Activated T-cell treated with anti-CD3 and anti-CD28 coated beads, Interleukin-2, amount 50 U/mL, for 48 hours (primary cell): ENCODE data around the gene HDC.

Experiments
- DNase-seq, 2 experiments: peaks; one replicate each; pipeline ENCODE4 v3.0.0-alpha.2; 2020

HDC gene

DNA sequence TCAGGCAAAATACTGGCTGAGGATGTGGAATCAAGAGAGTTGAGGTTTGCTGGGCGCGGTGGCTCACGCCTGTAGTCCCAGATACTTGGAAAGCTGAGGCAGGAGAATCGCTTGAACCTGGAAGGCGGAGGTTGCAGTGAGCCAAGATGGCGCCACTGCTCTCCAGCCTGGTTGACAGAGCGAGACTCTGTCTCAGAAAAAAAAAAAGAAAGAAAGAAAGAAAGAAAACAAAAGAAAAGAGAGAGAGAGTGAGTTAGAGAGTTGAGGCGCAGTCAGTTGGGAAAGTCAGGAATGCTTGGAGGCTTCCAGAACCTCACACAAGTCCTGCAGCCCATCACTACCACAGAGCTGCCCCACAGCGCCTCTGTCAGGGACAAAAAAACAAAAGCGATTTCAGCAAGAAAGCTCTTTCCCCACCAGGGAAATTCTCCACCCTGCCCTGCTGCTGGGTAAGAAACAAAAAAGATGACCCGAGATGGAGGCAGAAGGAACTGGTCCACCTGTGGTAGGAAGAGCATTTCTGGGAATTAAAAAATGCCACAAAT, 13.8 kb downstream of the HDC start:
- no peak for DNase-seq

DNA sequence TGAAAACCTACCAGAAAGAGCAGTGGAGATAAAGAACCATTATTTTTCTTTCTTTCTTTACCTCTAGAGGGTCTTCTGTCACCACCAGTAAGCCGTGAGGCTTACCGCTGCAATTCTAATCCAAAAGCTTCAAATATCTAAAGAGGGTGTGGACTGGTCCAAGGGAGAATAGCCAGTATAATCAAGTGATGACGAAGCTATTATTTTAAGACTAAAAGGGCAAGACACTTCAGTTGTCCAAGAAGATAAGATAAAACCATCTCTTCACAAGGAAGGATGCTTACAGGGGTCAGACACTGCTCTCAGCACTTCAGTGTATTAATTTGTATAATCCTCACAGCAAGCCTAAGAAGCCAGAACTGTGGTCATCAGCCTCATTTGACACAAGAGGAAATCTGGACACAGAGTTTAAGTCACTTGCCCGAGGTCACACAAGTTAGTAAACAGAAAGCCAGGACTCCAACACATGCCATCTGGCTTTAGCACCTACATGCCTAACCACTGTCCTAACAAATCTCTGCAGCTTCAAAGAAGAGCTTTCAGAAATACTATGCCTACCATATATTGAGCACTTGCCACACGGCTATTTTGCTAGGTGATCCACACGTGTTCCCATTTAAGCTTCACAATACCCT, 14.6 kb downstream of the HDC start:
- no peak for DNase-seq

DNA sequence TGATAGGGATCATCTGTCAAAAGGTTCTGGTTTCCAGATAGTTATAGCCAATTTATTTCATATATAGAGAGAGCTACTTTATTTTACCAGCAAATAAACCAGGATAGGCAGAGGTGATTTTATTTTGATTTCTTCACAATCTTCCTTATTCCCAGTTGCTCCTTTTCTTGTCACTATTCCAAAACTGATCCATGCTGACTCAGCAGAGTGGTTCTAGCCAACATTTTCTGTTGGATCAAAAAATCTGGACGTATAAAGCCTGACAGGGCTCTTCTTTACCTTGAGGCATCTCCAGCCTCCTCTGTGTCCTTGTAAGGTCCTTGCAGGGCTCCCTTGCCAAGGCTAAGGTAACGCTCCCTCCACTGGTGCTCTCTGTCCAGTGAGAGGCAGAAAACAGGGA, 15.8 kb downstream of the HDC start:
- DNase-seq = no peak

DNA sequence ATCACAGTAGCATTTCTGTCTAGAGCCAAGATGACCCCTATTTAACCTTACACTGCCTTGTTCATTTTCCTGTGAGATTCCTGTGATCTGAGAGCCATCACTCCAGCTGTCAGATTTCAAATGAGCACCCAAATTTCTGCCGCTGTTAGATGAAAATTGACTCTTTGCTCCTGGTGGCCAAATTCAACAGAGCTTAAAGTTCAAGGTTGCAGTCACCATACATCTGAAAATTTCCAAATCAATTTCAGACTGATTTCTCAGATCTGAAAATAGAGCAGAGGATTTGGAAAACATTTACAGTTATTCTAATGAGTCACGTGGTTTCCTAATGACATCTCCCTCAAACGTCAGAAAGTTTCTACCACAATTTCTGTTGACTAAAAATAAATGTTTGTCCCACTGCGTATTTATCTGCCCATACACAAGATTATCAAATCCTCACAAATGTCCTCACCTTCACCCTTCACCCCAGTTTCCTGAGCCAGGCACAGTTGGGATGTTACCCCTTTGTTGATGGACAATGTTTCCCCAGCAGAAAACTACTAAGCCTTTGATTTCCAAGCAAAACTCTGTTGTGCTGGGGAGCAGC, 16.4 kb downstream of the HDC start:
- DNase-seq = no peak

DNA sequence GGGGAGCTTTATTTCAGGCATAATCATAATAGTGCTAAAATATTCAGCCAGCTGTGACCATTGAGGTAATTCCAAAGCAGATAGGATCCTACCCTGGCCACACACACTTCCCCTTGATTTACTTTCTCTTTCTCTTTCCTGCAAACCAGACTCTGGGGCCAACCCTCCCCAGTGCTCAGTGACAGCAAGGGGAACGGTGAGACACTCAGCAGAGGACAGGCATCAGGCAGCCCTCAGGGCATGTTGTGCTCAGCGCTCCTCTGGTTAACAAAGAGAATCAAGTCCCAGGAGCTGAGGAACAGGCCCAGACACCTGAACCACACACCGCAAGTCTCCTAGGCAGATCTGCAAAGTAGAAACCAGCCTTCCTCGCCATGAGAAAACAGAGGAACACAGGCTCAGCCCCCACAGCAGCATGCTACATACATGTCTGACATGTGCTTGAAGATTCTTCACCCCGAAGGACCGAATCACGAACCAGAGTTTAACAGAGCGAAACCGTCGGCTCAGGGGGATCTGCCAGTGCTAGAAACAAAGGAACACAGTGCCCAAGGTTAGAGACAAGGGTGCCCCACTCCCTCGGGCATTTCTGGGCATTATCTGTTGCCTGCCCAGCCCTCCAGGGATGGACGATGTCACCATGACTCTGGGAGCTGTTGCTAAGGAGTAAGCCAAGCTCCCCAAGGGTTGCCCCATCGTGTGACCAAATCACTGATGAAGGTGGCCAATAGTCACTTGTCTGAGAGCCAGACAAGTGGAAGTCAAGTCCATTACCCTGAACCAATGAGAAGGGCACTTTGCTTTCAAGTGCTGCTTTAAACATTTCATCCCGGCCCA, 17.5 kb downstream of the HDC start:
- no peak for DNase-seq

DNA sequence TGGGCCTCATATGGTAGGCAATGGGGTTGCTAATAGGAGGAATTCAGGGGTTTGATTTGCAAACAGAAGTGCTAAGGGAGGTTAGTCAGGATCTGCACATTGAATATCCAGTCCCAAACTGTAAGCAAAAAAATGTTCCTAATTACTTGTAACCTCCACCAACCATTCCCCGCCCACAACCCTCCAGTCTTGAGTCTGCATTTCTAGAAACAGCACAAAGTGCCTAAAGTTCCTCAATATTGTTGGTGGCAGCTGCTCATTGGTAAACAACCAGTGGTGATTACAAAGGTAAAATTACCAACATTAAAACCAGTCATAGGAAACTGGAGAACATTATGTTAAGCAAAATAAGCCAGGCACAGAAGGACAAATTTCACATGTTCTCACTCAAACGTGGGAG, 18.9 kb downstream of the HDC start:
- no peak for DNase-seq

DNA sequence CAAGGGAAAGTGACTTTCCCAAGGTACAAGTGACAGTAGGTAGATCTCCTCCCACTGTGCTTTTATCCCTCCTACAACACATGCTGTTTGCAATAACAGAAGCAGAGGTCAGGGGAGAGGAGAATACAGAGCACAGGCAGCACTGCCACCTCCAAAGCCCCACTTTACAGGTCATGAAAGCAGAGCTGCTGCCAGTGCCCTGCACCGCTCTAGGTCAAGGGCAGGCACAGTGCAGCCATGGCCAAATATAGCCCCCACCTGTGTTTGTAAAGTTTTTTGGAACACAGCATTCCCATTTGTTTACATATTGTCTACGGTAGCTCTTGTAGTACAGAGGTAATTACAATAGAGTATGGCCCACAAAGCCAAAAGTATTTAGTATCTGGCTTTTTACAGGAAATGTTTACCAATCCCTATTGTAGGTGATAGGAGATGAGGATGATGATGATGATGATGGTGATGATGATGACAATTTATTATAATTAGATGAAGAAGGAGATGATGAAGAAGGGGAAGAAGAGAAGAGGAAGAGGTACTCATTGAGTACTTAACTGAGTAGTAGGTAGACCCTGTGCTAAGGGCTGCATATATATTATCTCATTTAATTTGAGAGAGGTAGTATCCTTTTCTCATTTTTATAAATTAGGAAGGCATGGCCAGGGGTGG, 20.4 kb downstream of the HDC start:
- no peak for DNase-seq

DNA sequence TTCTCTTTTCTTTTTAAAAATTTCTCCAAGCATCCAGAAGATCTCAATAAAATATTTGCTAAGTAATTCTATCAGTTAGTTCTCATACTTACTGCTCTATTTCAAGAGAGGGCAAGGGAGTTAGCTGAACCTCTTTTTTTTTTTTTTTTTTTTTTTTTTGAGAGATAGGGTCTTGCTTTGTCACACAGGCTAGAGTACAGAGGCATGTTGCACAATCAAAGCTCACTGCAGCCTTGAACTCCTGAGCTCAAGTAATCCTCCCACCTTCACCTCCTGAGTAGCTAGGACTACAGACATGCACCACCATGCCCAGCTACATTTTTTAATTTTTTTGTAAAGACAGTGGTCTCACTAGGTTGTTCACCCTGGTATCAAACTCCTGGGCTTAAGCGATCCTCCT, 21.4 kb downstream of the HDC start:
- no peak for DNase-seq

DNA sequence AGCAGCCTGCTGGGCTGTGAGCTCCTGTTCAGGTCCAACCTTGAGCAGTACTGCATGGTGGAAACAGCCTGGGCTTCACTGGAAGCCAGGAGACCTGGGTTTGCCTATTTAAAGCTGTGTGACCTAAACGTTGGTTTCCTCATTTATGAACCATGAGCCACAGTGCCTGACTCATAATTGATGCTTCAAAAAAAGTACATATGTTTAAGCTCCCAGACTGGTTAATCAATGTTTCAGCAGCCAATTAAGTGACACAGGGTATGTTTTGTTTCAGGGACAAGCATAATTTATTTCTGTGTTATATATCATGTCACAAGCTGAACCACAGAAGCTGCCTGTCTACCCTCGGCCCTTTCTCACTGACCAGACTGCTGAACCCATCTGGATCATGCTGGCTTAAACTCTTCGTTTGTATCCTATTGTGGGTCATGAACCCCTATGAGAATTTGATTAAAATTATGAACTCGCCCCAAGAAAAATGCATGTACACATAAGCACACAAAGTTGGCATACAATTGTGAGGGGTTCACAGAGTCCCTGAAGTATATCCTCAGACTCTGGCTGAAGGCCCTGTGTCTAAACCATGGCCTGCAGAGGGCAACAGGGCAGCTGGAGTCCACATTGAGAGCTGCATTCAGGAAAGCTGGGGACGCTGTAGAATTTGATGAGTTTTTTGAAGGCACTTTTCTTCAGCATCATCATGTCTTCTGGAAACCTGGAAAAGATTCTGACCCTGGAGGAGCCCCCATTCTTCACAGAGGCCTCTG, 23.7 kb downstream of the HDC start:
- no peak for DNase-seq

DNA sequence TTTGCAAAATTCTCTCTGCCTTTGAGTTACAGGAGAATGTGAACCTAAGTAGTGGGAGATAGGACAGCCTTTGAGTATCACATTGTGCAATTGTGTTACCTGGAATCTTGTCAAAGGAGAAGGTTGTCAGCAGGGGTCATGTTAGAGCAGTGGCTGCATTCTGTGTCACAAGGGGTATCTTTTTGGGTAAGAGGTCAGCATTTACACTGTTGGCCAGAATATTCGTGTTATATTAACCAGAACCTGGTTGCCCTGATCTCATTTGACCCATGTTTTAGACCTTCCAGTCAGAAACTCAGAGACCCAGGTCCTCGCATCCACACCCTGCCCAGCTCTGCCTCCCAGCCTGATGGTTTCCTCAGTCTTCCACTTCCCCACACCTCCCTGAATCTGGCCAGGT, 27.3 kb downstream of the HDC start:
- no peak for DNase-seq

DNA sequence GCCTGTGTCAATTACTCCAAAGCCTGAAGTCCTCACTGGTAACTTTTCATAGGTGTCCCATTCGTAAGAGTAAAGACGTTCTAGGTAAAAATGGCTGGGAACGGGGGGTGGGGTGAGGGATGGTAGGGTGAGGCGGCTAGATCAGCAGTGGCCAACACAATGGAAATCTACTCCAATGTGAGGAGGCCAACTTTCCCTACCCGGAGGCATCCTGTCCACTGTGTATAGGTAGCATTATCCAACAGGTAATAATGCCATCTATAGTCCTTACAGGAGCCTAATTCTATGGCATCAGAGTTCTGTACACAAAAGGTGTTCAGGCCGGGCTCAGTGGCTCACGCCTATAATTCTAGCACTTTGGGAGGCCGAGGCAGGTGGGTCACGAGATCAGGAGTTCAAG, 29.1 kb downstream of the HDC start:
- no peak for DNase-seq

DNA sequence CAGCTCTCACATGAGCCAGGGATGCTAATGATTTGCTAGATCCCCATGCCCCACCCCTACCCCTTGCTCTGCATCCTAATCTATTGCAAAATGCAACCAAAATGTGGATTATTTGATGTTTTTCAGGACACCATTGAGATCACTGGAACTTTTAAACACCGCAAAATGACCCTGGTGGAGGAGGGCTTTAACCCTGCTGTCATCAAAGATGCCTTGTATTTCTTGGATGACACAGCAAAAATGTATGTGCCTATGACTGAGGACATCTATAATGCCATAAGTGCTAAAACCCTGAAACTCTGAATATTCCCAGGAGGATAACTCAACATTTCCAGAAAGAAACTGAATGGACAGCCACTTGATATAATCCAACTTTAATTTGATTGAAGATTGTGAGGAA, 29.7 kb downstream of the HDC start:
- no peak for DNase-seq

DNA sequence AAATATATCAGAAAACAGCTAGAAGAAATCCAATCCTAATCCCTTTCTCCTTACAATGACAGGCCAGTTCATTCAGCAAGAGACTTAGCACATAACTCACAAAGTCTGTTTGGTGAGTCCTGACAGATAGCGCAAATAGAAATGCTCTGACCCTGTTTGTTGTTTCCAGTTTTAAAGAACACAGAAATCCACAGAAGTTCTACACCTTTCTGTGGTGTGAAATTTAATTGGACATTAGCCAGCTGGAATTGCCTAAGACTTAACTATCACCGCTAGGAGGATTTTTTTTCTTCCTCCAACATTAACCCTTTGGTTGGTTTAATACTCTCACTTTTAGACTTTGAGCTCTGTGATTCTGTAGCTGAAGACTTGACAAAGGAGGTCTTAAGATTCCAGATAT, 30.8 kb downstream of the HDC start:
- no peak for DNase-seq

DNA sequence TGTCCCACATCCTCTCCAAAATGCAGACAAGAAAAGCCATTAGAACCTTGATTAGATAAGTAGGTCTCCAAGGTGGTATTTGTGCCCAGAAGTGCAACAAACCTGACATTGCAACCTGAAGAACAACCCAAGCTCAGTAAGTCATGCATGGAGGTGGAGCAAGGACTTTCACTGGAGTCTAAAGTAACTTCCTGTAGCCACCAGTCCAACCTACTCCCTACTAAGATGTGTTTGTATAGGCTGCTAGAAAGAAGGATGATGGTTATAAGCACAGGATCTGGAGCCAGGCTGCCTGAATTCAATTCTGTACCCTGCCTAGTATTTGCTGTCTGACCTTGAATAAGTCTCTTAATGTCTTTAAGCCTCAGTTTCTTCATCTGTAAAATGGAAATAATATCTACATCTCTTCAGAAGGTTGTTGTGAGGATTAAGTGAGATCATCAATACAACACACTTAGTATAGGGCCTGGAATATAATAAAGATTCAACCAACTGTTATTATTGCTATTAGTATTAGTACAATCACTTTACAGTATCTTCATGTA, 32.3 kb downstream of the HDC start:
- DNase-seq = no peak

DNA sequence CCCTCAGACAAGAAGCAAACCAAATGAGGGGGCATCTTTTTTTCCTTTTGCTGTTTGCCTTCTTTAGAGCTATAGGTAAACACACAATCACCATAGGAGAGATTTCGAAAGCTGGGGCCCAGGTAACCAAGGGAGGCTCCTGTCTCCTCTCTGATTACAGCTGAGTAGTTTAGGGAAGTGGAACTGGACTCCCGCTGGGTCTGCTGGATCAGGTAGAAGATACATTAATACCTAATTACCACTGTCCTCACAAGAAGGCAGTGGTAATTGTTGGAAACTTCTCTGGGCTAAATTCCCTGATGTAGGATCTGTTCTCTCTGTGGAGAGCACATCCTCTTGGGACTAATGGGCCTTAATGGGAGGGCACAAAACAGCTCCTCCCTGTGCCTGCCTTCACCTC, 32.7 kb downstream of the HDC start:
- no peak for DNase-seq

DNA sequence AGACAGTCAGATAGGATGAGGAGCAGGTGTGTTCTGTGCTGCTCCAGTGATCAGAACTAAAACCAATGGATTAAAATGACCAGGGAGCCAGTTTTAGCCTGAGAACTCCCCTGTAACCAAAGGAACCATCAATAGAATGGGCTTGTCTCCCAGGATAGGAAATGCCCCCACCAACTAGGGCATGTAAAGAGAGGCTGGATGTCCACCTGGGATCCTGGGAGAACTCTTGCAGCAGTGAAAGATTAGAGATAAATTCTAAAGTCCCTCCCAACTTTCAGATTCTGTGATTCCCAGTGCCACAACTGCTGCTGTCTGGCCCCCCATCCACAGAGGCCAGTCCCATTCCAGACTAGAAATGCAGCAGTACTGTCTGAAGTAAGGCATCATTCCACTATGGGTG, 33.8 kb downstream of the HDC start:
- DNase-seq = no peak

DNA sequence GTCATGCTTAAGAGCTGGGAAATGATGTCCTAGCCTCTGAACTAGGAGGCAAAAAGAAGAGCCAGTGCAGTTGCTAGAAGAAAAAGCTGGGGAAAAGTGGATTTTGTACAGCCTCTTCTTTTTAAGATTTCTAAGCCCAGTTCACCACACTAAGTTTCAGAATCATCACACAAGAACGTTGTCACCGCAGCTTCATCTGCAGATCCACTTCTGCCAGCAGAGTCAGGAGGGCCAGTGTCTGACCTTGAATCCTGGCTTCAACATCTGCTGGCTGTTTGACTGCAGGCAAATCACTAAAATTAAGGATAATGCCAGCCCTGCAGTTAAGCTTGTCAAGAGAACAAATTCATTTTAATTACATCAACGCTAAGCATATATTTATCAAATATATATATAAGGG, 36.2 kb downstream of the HDC start:
- DNase-seq = no peak

DNA sequence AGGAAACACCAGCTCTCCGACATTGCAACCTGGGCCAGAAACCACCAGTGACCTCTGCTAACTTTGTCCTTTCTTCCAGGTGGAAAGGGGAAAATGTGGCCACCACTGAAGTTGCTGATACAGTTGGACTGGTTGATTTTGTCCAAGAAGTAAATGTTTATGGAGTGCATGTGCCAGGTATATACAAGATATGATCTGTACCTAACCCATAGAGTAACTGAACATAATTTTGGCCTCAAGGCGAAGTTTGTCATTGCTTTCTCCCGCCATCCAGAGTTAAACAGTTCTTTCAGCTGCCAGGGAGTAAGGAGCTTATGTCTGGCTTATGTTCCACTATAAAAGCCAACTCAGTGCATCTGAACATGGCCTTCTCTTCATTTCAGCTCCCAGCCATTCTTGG, 36.7 kb downstream of the HDC start:
- DNase-seq = no peak

DNA sequence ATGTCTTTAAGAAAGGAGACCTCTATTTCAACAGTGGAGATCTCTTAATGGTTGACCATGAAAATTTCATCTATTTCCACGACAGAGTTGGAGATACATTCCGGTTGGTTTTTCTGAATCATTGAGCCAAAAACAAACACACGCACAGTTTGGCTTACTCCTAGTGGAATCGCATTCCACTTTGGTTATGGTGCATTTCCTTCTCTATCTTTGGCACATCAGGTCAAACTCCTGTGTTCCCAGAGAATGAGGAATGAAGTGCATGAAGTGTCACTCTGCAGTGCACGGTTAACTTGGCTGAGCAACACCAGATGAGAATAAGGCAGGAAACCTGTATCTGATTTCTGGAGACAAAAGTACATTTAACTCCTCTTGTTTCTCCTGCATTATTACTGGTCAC, 38.5 kb downstream of the HDC start:
- no peak for DNase-seq

DNA sequence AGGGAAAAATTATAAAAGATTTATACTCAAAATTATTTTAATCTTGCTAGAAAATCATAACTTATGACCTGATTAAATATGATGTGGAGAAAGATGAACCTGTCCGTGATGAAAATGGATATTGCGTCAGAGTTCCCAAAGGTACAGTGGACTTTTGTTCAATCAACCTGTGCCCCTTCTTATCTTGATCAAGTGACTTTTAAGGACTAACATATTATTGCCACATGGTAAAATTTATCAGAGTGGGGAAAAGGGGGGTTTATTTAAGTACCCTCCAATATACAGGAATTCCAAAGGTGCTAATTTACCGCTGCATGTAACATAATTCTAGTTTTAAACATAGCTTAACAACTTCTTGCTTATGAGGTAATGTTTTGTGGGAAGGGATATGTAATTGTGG, 39.6 kb downstream of the HDC start:
- no peak for DNase-seq

DNA sequence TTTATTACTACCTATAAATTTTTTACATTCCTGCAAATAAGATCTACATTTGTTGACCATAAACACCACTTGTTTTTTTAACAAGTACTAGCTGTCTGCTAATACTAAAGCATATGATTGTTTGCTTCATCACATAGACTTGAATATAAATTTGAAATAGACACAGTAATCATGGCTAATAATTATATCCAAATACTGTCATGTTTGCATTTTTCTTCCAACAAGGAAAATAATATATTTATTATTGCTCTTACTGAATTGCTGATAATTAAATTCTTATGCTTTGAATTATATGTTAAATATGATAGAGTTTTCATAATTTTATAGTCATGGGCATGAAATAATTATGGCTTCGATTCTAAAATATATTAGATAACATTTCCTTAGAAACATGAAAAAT, 40.5 kb downstream of the HDC start:
- DNase-seq = no peak

DNA sequence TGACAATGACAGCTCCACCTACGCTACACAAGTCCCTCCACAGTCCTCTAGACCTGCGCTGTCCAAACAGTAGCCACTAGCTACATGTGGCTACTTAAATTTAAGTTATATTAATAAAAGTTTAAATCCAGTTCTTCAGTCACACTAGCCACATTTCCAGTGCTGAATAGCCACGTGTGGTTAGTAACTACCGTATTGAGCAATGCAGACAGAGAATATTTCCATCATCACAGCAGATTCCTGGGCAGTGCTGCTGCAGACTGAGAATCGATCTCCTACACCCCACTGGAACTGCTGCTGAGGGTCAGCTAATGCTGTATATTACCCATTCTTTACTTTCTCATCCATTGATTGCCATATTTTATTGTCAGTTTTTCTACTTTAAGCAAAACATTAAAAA, 40.9 kb downstream of the HDC start:
- no peak for DNase-seq

DNA sequence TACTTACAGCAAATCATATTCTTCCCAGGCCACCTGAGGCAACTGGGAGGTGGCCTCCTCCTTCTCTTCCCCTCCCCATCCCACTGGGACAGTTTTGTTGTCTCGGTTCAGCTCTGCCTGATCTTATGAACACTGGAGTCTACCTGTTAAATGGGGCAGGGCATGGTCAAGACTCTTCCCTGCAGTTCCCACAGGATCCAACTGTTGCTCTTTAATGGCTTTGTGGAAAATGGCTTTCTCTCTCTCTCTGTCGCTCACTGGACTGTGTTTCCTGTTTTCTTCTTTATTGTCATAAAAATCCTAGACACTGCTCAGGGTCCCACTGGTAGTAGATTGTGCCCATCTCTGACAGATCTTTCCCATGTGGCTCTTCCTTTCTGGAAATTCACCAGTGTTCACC, 43.3 kb downstream of the HDC start:
- no peak for DNase-seq
